MM.1S (cell line): ENCODE measurements around the gene EXO1.

Source experiments
- DNase-seq: peaks from one replicate; pipeline ENCODE4 v3.0.0-alpha.2; 2015
- H2AFZ ChIP-seq: fragments of 300-600 bp; sonication (generic); 2 replicates; pipeline ENCODE4 v1.6.0; 2016; ENCODE audit warnings: antibody characterized with exemption, low read length
- H3F3A ChIP-seq: fragments of 300-600 bp; sonication (generic); 2 replicates; pipeline ENCODE4 v1.6.1; 2016; ENCODE audit warnings: mild to moderate bottlenecking, antibody characterized with exemption, low read length, moderate library complexity, mixed read lengths; ENCODE audit not compliant: insufficient read depth
- H3K27ac ChIP-seq: fragments of 300-600 bp; sonication (generic); 2 replicates; pipeline ENCODE4 v1.5.1; 2016; ENCODE audit warnings: mild to moderate bottlenecking, low read length
- H3K27me3 ChIP-seq: fragments of 300-600 bp; sonication (generic); replicated peaks from 2 replicates; pipeline ENCODE4 v1.6.0; 2016; ENCODE audit warnings: low read length; ENCODE audit not compliant: insufficient read depth
- H3K36me3 ChIP-seq: fragments of 300-600 bp; sonication (generic); replicated peaks from 2 replicates; pipeline ENCODE4 v1.6.1; 2016; ENCODE audit warnings: mild to moderate bottlenecking, low read length, mixed read lengths; ENCODE audit not compliant: insufficient read depth
- H3K4me1 ChIP-seq: fragments of 300-600 bp; sonication (generic); 2 replicates; pipeline ENCODE4 v1.6.1; 2016; ENCODE audit warnings: low read length, mixed read lengths
- H3K4me2 ChIP-seq: fragments of 300-600 bp; sonication (generic); 2 replicates; pipeline ENCODE4 v1.6.0; 2016; ENCODE audit warnings: low read depth, low read length
- H3K4me3 ChIP-seq: fragments of 300-600 bp; sonication (generic); 2 replicates; pipeline ENCODE4 v1.5.1; 2016; ENCODE audit warnings: low read length, mixed read lengths
- H3K79me2 ChIP-seq: fragments of 300-600 bp; sonication (generic); 2 replicates; pipeline ENCODE4 v1.6.1; 2016; ENCODE audit warnings: mixed run types, low read length, mixed read lengths
- H3K9ac ChIP-seq: fragments of 300-600 bp; sonication (generic); 2 replicates; pipeline ENCODE4 v1.6.1; 2016; ENCODE audit warnings: low read length, mixed read lengths
- H3K9me2 ChIP-seq: fragments of 300-600 bp; sonication (generic); replicated peaks from 2 replicates; pipeline ENCODE4 v1.6.1; 2016; ENCODE audit warnings: mild to moderate bottlenecking, low read length, mixed read lengths; ENCODE audit not compliant: insufficient read depth
- H3K9me3 ChIP-seq: fragments of 300-600 bp; sonication (generic); replicated peaks from 2 replicates; pipeline ENCODE4 v1.6.1; 2016; ENCODE audit warnings: mild to moderate bottlenecking, low read length, mixed read lengths; ENCODE audit not compliant: insufficient read depth
- H4K20me1 ChIP-seq: fragments of 300-600 bp; sonication (generic); 2 replicates; pipeline ENCODE4 v1.6.1; 2016; ENCODE audit warnings: mild to moderate bottlenecking, low read length, moderate library complexity, mixed read lengths; ENCODE audit not compliant: insufficient read depth
- CTCF ChIP-seq: fragments of 300-600 bp; sonication (generic); IDR thresholded peaks from 2 replicates; pipeline ENCODE4 v1.5.1; 2016; ENCODE audit warnings: antibody characterized with exemption, low read length, mixed read lengths
- EZH2 ChIP-seq: fragments of 300-600 bp; sonication (generic); optimal IDR thresholded peaks from 2 replicates; pipeline ENCODE3; 2017; ENCODE audit warnings: low read depth, mild to moderate bottlenecking, antibody characterized with exemption, low read length, mixed read lengths
- EZH2phosphoT487 ChIP-seq: fragments of 300-600 bp; sonication (generic); IDR thresholded peaks from 2 replicates; pipeline ENCODE4 v1.6.1; 2018; ENCODE audit warnings: antibody characterized with exemption, low read length

Gene EXO1

DNA sequence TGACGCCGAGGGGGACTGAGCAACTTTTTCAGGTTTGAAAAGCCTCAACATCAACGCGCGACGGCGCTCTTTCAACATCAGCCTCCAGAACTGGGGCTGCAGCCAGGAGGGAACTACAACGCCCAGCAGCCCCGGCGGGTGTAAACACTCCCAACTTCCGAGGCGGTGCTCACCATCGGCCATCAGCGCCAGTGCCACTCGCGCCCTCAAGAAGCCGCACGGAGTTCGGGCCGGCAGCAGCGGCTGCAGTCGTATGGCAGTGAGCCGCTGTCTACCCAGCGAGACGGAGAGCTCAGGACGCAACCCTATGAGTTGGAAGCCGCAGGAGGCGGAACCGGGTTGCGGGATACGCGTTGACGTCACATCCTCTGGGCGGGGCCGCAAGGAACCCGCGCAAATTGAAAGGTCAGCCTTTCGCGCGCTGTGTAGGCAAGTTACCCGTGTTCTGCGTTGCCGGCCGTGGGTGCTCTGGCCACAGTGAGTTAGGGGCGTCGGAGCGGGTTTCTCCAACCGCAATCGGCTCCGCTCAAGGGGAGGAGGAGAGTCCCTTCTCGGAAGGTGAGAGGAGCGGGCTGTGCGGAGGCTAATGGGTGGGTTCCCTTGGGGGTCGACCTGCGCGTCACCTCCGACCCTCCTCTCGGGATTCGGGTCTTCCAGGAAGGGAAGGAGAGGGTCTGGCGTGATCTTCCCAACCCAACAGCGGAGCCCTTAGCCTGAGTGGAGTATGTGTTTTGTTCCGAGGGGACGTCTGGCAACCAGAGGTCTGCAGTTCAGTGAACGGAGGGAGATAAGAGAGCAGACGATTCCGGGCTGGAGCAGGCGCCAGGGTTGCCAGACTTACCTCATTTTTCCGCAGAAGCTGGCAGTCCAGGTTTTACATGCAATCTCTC lies at the start of gene EXO1:
TSS of gene EXO1 (plus strand) at position 409 of the 890 bp plus-strand sequence. CDS start 2,222 bp downstream, outside the sequence.
- H3K9me2 ChIP-seq, result no peaks in the 10 kb centered on the region
- no peaks in the 10 kb centered on the region for H3K9me3 ChIP-seq
- H3K4me2 ChIP-seq, result peak within 1 kb of the TSS; percentile 90
- peak within 1 kb of the TSS; percentile 96 for H2AFZ ChIP-seq
- H3K4me1 ChIP-seq, result peaks cover 17% of the 10 kb centered on the region
- peak; percentile 96 for DNase-seq
- H3K79me2 ChIP-seq, result peaks cover 36% of the 10 kb centered on the region
- H3K27ac ChIP-seq, result peak within 1 kb of the TSS; percentile 96
- H3F3A ChIP-seq, result peaks cover 15% of the 10 kb centered on the region
- peaks cover 3% of the 10 kb centered on the region; the same call in 1 of the 2 replicates for H3K36me3 ChIP-seq
- H4K20me1 ChIP-seq, result no peaks in the 10 kb centered on the region
- no peaks in the 10 kb centered on the region for H3K27me3 ChIP-seq
- H3K9ac ChIP-seq, result peak within 1 kb of the TSS; percentile 92
- peak; percentile 70 for TF ChIP-seq CTCF
- TF ChIP-seq EZH2phosphoT487, result no peak
- TF ChIP-seq EZH2, result no peak
- peak within 1 kb of the TSS; percentile 98 for H3K4me3 ChIP-seq

DNA sequence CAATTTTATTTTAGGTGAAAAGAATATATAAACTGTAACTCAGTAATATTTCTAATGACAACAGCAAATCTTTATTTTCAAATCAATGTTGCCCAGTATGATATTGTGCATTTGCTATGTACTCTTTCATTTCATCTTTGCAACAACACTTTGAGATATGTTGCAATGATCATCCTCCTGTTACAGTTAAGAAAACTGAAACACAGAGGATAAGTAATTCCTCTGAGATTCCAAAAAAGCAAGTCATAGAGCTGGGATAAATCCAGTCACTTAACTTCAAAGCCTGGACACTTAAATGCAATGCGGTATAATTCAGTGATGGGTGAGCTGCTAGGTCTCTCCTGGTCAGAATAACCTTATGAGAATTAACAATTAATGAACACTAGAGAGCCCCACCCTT lies 48.6 kb upstream of the EXO1 start:
- Histone ChIP-seq H3K36me3 (no peaks in the 10 kb centered on the region), H4K20me1 (no peaks in the 10 kb centered on the region), H3F3A (no peaks in the 10 kb centered on the region), H3K27me3 (no peaks in the 10 kb centered on the region), H3K79me2 (no peaks in the 10 kb centered on the region), H2AFZ (no peak overlapping the region), H3K9me3 (no peaks in the 10 kb centered on the region), H3K27ac (no peak overlapping the region), H3K9me2 (no peaks in the 10 kb centered on the region), H3K4me3 (no peak overlapping the region), H3K4me2 (no peak overlapping the region), H3K9ac (no peak overlapping the region), H3K4me1 (no peaks in the 10 kb centered on the region)
- DNase-seq, result no peak
- TF ChIP-seq EZH2 (no peak), EZH2phosphoT487 (no peak), CTCF (no peak)

GRCh38 chr1:241800640-241801039 lies 47.4 kb upstream of the EXO1 start:
- H4K20me1 ChIP-seq, result no peaks in the 10 kb centered on the region
- no peaks in the 10 kb centered on the region for H3K36me3 ChIP-seq
- H3K9me3 ChIP-seq, result no peaks in the 10 kb centered on the region
- no peak overlapping the region for H2AFZ ChIP-seq
- no peak overlapping the region for H3K4me2 ChIP-seq
- no peak overlapping the region for H3K9ac ChIP-seq
- H3F3A ChIP-seq, result no peaks in the 10 kb centered on the region
- H3K27me3 ChIP-seq, result no peaks in the 10 kb centered on the region
- H3K4me1 ChIP-seq, result no peaks in the 10 kb centered on the region
- H3K9me2 ChIP-seq, result no peaks in the 10 kb centered on the region
- no peak overlapping the region for H3K4me3 ChIP-seq
- no peaks in the 10 kb centered on the region for H3K79me2 ChIP-seq
- no peak overlapping the region for H3K27ac ChIP-seq
- TF ChIP-seq EZH2 (no peak), CTCF (no peak), EZH2phosphoT487 (no peak)
- no peak for DNase-seq
